WTC11 (cell line): Measurements from ENCODE around the gene CELF2. TPM values are rescaled to one million over a fixed set of nuclear protein-coding genes. Genes with fewer than 3 reads are reported as not detected.

ENCODE experiments used
- ATAC-seq: fragments of 200-7000 bp; cut with Tn5 transposase; 2 replicates; pipeline ENCODE4 v1.10.0; 2021; ENCODE audit warnings: mild to moderate bottlenecking, moderate library complexity
- CTCF ChIA-PET: fragments of 300-600 bp; sonication (Branson Sonifier 250); formaldehyde crosslinking; loops from one replicate; lab custom pipeline; 2021; ENCODE audit warnings: antibody characterized with exemption; lab: Charles Lee
- POLR2A ChIA-PET: fragments of 350-600 bp; sonication (Branson Sonifier 250); formaldehyde crosslinking; loops from one replicate; lab custom pipeline; 2021; ENCODE audit warnings: antibody characterized with exemption; lab: Charles Lee
- DNase-seq: peaks from one replicate; pipeline ENCODE4 v3.0.0; 2021; ENCODE audit warnings: low spot score
- H3K27ac Mint-ChIP-seq: 2 replicates; pipeline ENCODE4 v1.8.0; 2021; ENCODE audit warnings: mixed read lengths
- H3K27me3 Mint-ChIP-seq: 2 replicates; pipeline ENCODE4 v1.8.0; 2021; ENCODE audit warnings: low read depth, mild to moderate bottlenecking, moderate library complexity, mixed read lengths
- H3K36me3 Mint-ChIP-seq: 2 replicates; pipeline ENCODE4 v1.8.0; 2021; ENCODE audit warnings: mixed read lengths
- H3K4me1 Mint-ChIP-seq: 2 replicates; pipeline ENCODE4 v1.8.0; 2022; ENCODE audit warnings: mixed read lengths
- H3K4me3 Mint-ChIP-seq: 2 replicates; pipeline ENCODE4 v1.8.0; 2021; ENCODE audit warnings: mild to moderate bottlenecking, moderate library complexity, mixed read lengths
- H3K9me3 Mint-ChIP-seq: 2 replicates; pipeline ENCODE4 v1.8.0; 2021; ENCODE audit warnings: mixed read lengths
- CREB1 ChIP-seq: sonication (generic); formaldehyde crosslinking; IDR thresholded peaks from 2 replicates; pipeline ENCODE4 v1.8.0; 2023; ENCODE audit warnings: mild to moderate bottlenecking, missing genetic modification reagents
- ELF4 ChIP-seq: sonication (generic); formaldehyde crosslinking; IDR thresholded peaks from 2 replicates; pipeline ENCODE4 v1.8.1; 2022; ENCODE audit warnings: low read depth, mild to moderate bottlenecking, moderate library complexity, missing genetic modification reagents
- EMX1 ChIP-seq: fragments of 250-450 bp; sonication (Bioruptor Pico); IDR thresholded peaks from 2 replicates; pipeline ENCODE4 v1.8.0; 2021; ENCODE audit warnings: mild to moderate bottlenecking
- ETV6 ChIP-seq: sonication (generic); formaldehyde crosslinking; IDR thresholded peaks from 2 replicates; pipeline ENCODE4 v1.8.1; 2022; ENCODE audit warnings: mild to moderate bottlenecking, missing genetic modification reagents
- GRHL2 ChIP-seq: fragments of 250-450 bp; sonication (Bioruptor Pico); IDR thresholded peaks from 2 replicates; pipeline ENCODE4 v1.8.0; 2022; ENCODE audit warnings: mild to moderate bottlenecking, moderate library complexity; ENCODE audit not compliant: insufficient replicate concordance, severe bottlenecking
- MXD4 ChIP-seq: fragments of 250-450 bp; sonication (Bioruptor Pico); IDR thresholded peaks from 2 replicates; pipeline ENCODE4 v1.8.0; 2021; ENCODE audit warnings: mild to moderate bottlenecking, moderate library complexity, borderline replicate concordance
- MYBL2 ChIP-seq: sonication (generic); formaldehyde crosslinking; IDR thresholded peaks from 2 replicates; pipeline ENCODE4 v1.8.1; 2023; ENCODE audit warnings: mild to moderate bottlenecking, moderate library complexity, missing genetic modification reagents
- NR2C2 ChIP-seq: sonication (generic); formaldehyde crosslinking; IDR thresholded peaks from 2 replicates; pipeline ENCODE4 v1.8.0; 2022; ENCODE audit warnings: mild to moderate bottlenecking, missing genetic modification reagents
- RORB ChIP-seq: fragments of 250-450 bp; sonication (Bioruptor Pico); IDR thresholded peaks from 2 replicates; pipeline ENCODE4 v1.9.0; 2021; ENCODE audit warnings: mild to moderate bottlenecking
- SP1 ChIP-seq: sonication (generic); formaldehyde crosslinking; conservative IDR thresholded peaks from 2 replicates; pipeline ENCODE4 v1.8.1; 2022; ENCODE audit warnings: missing genetic modification reagents
- ZNF138 ChIP-seq: sonication (generic); formaldehyde crosslinking; conservative IDR thresholded peaks from 2 replicates; pipeline ENCODE4 v1.8.1; 2022; ENCODE audit warnings: mild to moderate bottlenecking, moderate library complexity, missing genetic modification reagents
- ZNF219 ChIP-seq: sonication (generic); formaldehyde crosslinking; IDR thresholded peaks from 2 replicates; pipeline ENCODE4 v1.8.0; 2023; ENCODE audit warnings: missing genetic modification reagents, mild to moderate bottlenecking, borderline replicate concordance
- ZNF232 ChIP-seq: sonication (generic); formaldehyde crosslinking; IDR thresholded peaks from 2 replicates; pipeline ENCODE4 v1.8.0; 2022; ENCODE audit warnings: mild to moderate bottlenecking, missing genetic modification reagents
- ZNF396 ChIP-seq: fragments of 250-450 bp; sonication (Bioruptor Pico); IDR thresholded peaks from 2 replicates; pipeline ENCODE4 v1.8.0; 2021; ENCODE audit warnings: mild to moderate bottlenecking, moderate library complexity, borderline replicate concordance
- ZNF423 ChIP-seq: fragments of 250-450 bp; sonication (Bioruptor Pico); IDR thresholded peaks from 2 replicates; pipeline ENCODE4 v2.1.2; 2022; ENCODE audit warnings: mild to moderate bottlenecking, moderate library complexity
- total RNA-seq: library from RNA; stranded (reverse); gene quantifications from 3 replicates; pipeline ENCODE4 v1.2.3, GENCODE V29; 2021
- TF ChIP-seq, protein P1 (sequence below): sonication (generic); formaldehyde crosslinking; IDR thresholded peaks from 2 replicates; pipeline ENCODE4 v1.8.0; 2022; ENCODE audit warnings: missing genetic modification reagents
- TF ChIP-seq, protein P2 (sequence below): sonication (generic); formaldehyde crosslinking; IDR thresholded peaks from 2 replicates; pipeline ENCODE4 v1.8.1; 2022; ENCODE audit warnings: mild to moderate bottlenecking, moderate library complexity, missing genetic modification reagents
- TF ChIP-seq, protein P3 (sequence below): sonication (generic); formaldehyde crosslinking; IDR thresholded peaks from 2 replicates; pipeline ENCODE4 v1.8.0; 2023; ENCODE audit warnings: missing genetic modification reagents
- TF ChIP-seq, protein P4 (sequence below): sonication (generic); formaldehyde crosslinking; IDR thresholded peaks from 2 replicates; pipeline ENCODE4 v1.8.1; 2023; ENCODE audit warnings: mild to moderate bottlenecking, moderate library complexity, missing genetic modification reagents
- TF ChIP-seq, protein P5 (sequence below): sonication (generic); formaldehyde crosslinking; IDR thresholded peaks from 2 replicates; pipeline ENCODE4 v1.8.1; 2022; ENCODE audit warnings: low read depth, mild to moderate bottlenecking, moderate library complexity, missing genetic modification reagents, borderline replicate concordance

The CELF2 gene
- total RNA-seq, 1 experiment from 2014 or later: 24.6 TPM

DNA sequence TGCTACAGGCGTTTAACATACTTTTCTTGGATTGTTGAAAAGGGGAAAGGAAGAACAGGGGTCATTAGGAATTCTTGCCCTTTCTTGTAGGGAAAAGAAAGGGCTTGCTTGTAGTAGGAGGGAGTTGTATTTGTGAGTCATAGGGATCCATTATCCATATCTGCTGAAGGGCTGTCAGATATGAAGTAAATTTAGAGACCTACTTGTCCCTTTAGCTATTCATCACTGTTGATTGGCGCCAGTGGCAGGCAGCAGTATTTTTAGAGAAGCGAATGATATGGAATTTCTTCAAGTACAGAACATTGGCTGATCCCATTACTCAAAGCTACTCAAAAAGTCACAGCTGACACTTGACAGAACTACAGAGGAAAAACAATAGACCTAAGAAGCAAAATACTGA, 97.7 kb downstream of the CELF2 start:
- TF ChIP-seq, protein P1, sequence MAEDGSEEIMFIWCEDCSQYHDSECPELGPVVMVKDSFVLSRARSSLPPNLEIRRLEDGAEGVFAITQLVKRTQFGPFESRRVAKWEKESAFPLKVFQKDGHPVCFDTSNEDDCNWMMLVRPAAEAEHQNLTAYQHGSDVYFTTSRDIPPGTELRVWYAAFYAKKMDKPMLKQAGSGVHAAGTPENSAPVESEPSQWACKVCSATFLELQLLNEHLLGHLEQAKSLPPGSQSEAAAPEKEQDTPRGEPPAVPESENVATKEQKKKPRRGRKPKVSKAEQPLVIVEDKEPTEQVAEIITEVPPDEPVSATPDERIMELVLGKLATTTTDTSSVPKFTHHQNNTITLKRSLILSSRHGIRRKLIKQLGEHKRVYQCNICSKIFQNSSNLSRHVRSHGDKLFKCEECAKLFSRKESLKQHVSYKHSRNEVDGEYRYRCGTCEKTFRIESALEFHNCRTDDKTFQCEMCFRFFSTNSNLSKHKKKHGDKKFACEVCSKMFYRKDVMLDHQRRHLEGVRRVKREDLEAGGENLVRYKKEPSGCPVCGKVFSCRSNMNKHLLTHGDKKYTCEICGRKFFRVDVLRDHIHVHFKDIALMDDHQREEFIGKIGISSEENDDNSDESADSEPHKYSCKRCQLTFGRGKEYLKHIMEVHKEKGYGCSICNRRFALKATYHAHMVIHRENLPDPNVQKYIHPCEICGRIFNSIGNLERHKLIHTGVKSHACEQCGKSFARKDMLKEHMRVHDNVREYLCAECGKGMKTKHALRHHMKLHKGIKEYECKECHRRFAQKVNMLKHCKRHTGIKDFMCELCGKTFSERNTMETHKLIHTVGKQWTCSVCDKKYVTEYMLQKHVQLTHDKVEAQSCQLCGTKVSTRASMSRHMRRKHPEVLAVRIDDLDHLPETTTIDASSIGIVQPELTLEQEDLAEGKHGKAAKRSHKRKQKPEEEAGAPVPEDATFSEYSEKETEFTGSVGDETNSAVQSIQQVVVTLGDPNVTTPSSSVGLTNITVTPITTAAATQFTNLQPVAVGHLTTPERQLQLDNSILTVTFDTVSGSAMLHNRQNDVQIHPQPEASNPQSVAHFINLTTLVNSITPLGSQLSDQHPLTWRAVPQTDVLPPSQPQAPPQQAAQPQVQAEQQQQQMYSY (CRISPR knock-in tag): no peak
- no peak for TF ChIP-seq CREB1 (CRISPR knock-in tag)
- TF ChIP-seq ETV6: no peak
- TF ChIP-seq MYBL2: no peak
- TF ChIP-seq ELF4: no peak
- TF ChIP-seq ZNF219 (CRISPR knock-in tag): no peak
- TF ChIP-seq, protein P2, sequence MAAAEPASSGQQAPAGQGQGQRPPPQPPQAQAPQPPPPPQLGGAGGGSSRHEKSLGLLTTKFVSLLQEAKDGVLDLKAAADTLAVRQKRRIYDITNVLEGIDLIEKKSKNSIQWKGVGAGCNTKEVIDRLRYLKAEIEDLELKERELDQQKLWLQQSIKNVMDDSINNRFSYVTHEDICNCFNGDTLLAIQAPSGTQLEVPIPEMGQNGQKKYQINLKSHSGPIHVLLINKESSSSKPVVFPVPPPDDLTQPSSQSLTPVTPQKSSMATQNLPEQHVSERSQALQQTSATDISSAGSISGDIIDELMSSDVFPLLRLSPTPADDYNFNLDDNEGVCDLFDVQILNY (CRISPR knock-in tag): no peak
- TF ChIP-seq, all 79 proteins: peak for 0
- Mint-ChIP-seq H3K4me1 (peaks cover 12% of the 10 kb centered on the region), H3K27me3 (no peaks in the 10 kb centered on the region), H3K27ac (no peak overlapping the region), H3K36me3 (peaks cover 1% of the 10 kb centered on the region), H3K9me3 (0 out of 2 replicates have a peak, but pooled peaks cover under 1% of the 10 kb centered on the region), H3K4me3 (no peak overlapping the region)
- ChIA-PET CTCF (no interaction called here), POLR2A (no interaction called here)
- ATAC-seq (no peak), DNase-seq (no peak)

DNA sequence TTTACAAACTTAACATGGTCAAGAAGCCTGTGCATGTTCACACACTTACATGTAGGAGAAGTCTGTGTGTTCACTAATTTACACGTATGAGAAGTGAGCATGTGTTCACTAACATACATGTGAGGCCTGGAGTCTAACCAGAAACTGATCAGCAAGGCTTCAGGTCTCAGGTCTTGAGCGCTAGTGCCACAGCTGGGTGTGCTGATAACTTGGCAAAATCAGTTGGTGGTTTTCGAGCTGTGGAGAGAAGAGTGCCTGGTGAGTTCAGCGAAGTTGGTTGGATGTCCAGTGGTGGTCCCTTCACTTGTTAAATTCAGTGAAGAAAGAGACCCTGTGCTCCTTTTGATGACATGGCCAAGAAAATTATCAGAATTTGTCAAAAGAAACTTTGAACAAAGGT, 98.7 kb downstream of the CELF2 start:
- TF ChIP-seq, protein P2 (CRISPR knock-in tag): no peak
- TF ChIP-seq GRHL2 (CRISPR knock-in tag) (no peak), ZNF232 (CRISPR knock-in tag) (no peak), ZNF396 (CRISPR knock-in tag) (no peak), NR2C2 (CRISPR knock-in tag) (no peak), CREB1 (CRISPR knock-in tag) (no peak), ZNF423 (no peak), RORB (CRISPR knock-in tag) (no peak), ZNF138 (CRISPR knock-in tag) (no peak)
- TF ChIP-seq, protein P3, sequence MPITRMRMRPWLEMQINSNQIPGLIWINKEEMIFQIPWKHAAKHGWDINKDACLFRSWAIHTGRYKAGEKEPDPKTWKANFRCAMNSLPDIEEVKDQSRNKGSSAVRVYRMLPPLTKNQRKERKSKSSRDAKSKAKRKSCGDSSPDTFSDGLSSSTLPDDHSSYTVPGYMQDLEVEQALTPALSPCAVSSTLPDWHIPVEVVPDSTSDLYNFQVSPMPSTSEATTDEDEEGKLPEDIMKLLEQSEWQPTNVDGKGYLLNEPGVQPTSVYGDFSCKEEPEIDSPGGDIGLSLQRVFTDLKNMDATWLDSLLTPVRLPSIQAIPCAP (CRISPR knock-in tag): no peak
- TF ChIP-seq, all 79 proteins: peak for 0
- POLR2A ChIA-PET: no interaction called here
- CTCF ChIA-PET: no interaction called here
- ATAC-seq (no peak), DNase-seq (no peak)
- no peaks in the 10 kb centered on the region for H3K9me3 Mint-ChIP-seq
- peaks cover 16% of the 10 kb centered on the region for H3K4me1 Mint-ChIP-seq
- H3K4me3 Mint-ChIP-seq: no peak overlapping the region
- no peaks in the 10 kb centered on the region for H3K36me3 Mint-ChIP-seq
- H3K27me3 Mint-ChIP-seq: no peaks in the 10 kb centered on the region
- no peak overlapping the region for H3K27ac Mint-ChIP-seq

DNA sequence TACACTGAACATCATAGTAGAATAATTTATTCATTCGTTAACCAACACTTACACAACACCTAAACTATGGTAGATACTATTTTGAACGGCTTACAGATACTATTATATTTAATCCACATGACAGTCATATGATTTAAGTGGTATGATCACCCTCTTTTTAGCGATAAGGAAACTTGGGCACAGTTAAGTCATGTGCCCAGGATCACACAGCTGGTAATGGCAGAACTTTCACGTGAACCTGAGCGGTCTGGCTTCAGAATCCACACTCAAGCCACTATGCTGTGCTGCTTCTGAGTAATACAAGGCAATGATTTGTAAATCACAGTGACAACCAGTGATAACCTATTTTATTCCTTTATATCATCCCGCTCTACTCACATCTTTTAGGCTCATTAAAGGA, 99.1 kb downstream of the CELF2 start:
- no peak for ATAC-seq
- peaks cover 19% of the 10 kb centered on the region for H3K4me1 Mint-ChIP-seq
- CTCF ChIA-PET: no interaction called here
- no peak for TF ChIP-seq SP1 (CRISPR knock-in tag)
- no peak for TF ChIP-seq EMX1 (CRISPR knock-in tag)
- TF ChIP-seq, protein P4, sequence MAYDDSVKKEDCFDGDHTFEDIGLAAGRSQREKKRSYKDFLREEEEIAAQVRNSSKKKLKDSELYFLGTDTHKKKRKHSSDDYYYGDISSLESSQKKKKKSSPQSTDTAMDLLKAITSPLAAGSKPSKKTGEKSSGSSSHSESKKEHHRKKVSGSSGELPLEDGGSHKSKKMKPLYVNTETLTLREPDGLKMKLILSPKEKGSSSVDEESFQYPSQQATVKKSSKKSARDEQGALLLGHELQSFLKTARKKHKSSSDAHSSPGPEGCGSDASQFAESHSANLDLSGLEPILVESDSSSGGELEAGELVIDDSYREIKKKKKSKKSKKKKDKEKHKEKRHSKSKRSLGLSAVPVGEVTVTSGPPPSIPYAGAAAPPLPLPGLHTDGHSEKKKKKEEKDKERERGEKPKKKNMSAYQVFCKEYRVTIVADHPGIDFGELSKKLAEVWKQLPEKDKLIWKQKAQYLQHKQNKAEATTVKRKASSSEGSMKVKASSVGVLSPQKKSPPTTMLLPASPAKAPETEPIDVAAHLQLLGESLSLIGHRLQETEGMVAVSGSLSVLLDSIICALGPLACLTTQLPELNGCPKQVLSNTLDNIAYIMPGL (CRISPR knock-in tag): no peak
- TF ChIP-seq, protein P5, sequence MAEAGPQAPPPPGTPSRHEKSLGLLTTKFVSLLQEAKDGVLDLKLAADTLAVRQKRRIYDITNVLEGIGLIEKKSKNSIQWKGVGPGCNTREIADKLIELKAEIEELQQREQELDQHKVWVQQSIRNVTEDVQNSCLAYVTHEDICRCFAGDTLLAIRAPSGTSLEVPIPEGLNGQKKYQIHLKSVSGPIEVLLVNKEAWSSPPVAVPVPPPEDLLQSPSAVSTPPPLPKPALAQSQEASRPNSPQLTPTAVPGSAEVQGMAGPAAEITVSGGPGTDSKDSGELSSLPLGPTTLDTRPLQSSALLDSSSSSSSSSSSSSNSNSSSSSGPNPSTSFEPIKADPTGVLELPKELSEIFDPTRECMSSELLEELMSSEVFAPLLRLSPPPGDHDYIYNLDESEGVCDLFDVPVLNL: no peak
- TF ChIP-seq ZNF232 (CRISPR knock-in tag): no peak
- TF ChIP-seq MXD4 (CRISPR knock-in tag): no peak
- TF ChIP-seq, protein P1 (CRISPR knock-in tag): no peak

More for the DNA sequence above, 99.1 kb downstream of the CELF2 start:
- POLR2A ChIA-PET: no interaction called here
- no peak for DNase-seq
- no peaks in the 10 kb centered on the region for H3K9me3 Mint-ChIP-seq
- no peaks in the 10 kb centered on the region for H3K36me3 Mint-ChIP-seq
- H3K27ac Mint-ChIP-seq: no peak overlapping the region
- no peak overlapping the region for H3K4me3 Mint-ChIP-seq
- no peaks in the 10 kb centered on the region for H3K27me3 Mint-ChIP-seq
